Measurements from ENCODE around the gene AZIN2.

Gene AZIN2

GRCh38 chr1:33096363-33097005 is 15.5 kb downstream of the AZIN2 start:
- H3F3A ChIP-seq (ENCODE audit: low read depth) = peaks cover 19% of the 10 kb centered on the region
- H3K4me1 ChIP-seq (ENCODE audit: insufficient read depth, low read length, poor library complexity, severe bottlenecking) = peaks cover 44% of the 10 kb centered on the region
- H3K4me3 ChIP-seq (ENCODE audit: low read length, poor library complexity, severe bottlenecking) = no peak overlapping the region
- H3K27me3 ChIP-seq (ENCODE audit: insufficient read depth, low read length, poor library complexity, severe bottlenecking) = no peaks in the 10 kb centered on the region
- no peak overlapping the region for H3K9ac ChIP-seq (ENCODE audit: low read depth, low read length, poor library complexity, severe bottlenecking)
- H3K9me2 ChIP-seq (replicated peaks; ENCODE audit: low read depth, low read length) = no peaks in the 10 kb centered on the region
- TF ChIP-seq, protein P1, sequence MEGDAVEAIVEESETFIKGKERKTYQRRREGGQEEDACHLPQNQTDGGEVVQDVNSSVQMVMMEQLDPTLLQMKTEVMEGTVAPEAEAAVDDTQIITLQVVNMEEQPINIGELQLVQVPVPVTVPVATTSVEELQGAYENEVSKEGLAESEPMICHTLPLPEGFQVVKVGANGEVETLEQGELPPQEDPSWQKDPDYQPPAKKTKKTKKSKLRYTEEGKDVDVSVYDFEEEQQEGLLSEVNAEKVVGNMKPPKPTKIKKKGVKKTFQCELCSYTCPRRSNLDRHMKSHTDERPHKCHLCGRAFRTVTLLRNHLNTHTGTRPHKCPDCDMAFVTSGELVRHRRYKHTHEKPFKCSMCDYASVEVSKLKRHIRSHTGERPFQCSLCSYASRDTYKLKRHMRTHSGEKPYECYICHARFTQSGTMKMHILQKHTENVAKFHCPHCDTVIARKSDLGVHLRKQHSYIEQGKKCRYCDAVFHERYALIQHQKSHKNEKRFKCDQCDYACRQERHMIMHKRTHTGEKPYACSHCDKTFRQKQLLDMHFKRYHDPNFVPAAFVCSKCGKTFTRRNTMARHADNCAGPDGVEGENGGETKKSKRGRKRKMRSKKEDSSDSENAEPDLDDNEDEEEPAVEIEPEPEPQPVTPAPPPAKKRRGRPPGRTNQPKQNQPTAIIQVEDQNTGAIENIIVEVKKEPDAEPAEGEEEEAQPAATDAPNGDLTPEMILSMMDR (conservative IDR thresholded peaks at IDR 0.05; ENCODE audit: low read length) = no peak
- TF ChIP-seq EZH2phosphoT487 (IDR thresholded peaks at IDR 0.05; ENCODE audit: borderline replicate concordance) = no peak
- no peaks in the 10 kb centered on the region for H3K36me3 ChIP-seq (ENCODE audit: insufficient read depth, low read length)
- 0 out of 2 replicates have a peak overlapping the region, but pooled peaks have one; percentile 11 for H2AFZ ChIP-seq (ENCODE audit: low read length)
- H4K20me1 ChIP-seq (ENCODE audit: insufficient read depth, low read length, poor library complexity, severe bottlenecking) = no peaks in the 10 kb centered on the region
- H3K4me2 ChIP-seq (ENCODE audit: low read depth, low read length, poor library complexity, severe bottlenecking) = no peak overlapping the region
- no peaks in the 10 kb centered on the region for H3K9me3 ChIP-seq (ENCODE audit: insufficient read depth, low read depth, low read length)
- no peaks in the 10 kb centered on the region for H3K79me2 ChIP-seq (ENCODE audit: insufficient read depth, low read length)

DNA sequence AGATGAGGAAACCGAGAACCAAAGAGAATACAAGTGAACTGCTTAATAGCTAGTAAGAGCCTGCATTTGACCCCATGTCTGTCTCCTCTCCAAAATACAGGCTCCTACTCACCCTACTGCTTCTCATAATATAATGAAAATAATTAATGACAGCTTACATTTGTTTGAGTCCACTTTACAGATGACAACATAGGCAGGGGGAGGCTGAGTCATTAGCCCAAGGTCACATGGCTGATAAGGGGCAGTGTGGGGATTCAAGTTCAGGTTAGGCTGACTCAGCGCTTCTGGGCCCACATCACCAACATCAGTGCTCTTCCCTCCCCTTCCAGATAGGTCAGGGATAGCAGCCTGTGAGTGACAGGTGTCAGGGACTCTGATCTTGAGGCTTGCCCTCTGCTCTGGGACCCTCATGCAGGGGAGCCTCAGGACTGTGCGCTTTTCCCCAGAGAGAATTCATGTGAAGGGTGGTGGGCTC is 16.2 kb downstream of the AZIN2 start:
- Histone ChIP-seq H3K4me1 (ENCODE audit: insufficient read depth, low read length, poor library complexity, severe bottlenecking) (peaks cover 44% of the 10 kb centered on the region), H3K9me3 (ENCODE audit: insufficient read depth, low read depth, low read length) (no peaks in the 10 kb centered on the region), H3K27me3 (ENCODE audit: insufficient read depth, low read length, poor library complexity, severe bottlenecking) (no peaks in the 10 kb centered on the region), H3K4me2 (ENCODE audit: low read depth, low read length, poor library complexity, severe bottlenecking) (peak overlapping the region; percentile 59), H2AFZ (ENCODE audit: low read length) (no peak overlapping the region), H3K79me2 (ENCODE audit: insufficient read depth, low read length) (no peaks in the 10 kb centered on the region), H3K9me2 (replicated peaks; ENCODE audit: low read depth, low read length) (no peaks in the 10 kb centered on the region), H3K4me3 (ENCODE audit: low read length, poor library complexity, severe bottlenecking) (no peak overlapping the region), H3F3A (ENCODE audit: low read depth) (peaks cover 19% of the 10 kb centered on the region), H3K9ac (ENCODE audit: low read depth, low read length, poor library complexity, severe bottlenecking) (peak overlapping the region; percentile 63), H4K20me1 (ENCODE audit: insufficient read depth, low read length, poor library complexity, severe bottlenecking) (no peaks in the 10 kb centered on the region), H3K36me3 (ENCODE audit: insufficient read depth, low read length) (no peaks in the 10 kb centered on the region)
- no peak for TF ChIP-seq EZH2phosphoT487 (IDR thresholded peaks at IDR 0.05; ENCODE audit: borderline replicate concordance)
- TF ChIP-seq, protein P1 (conservative IDR thresholded peaks at IDR 0.05; ENCODE audit: low read length) = no peak

GRCh38 chr1:33097762-33098161 is 16.8 kb downstream of the AZIN2 start:
- TF ChIP-seq, protein P1 (conservative IDR thresholded peaks at IDR 0.05; ENCODE audit: low read length) = no peak
- no peak for TF ChIP-seq EZH2phosphoT487 (IDR thresholded peaks at IDR 0.05; ENCODE audit: borderline replicate concordance)
- H3K36me3 ChIP-seq (ENCODE audit: insufficient read depth, low read length) = no peaks in the 10 kb centered on the region
- H4K20me1 ChIP-seq (ENCODE audit: insufficient read depth, low read length, poor library complexity, severe bottlenecking) = no peaks in the 10 kb centered on the region
- peak overlapping the region; percentile 59 for H3K4me2 ChIP-seq (ENCODE audit: low read depth, low read length, poor library complexity, severe bottlenecking)
- no peaks in the 10 kb centered on the region for H3K79me2 ChIP-seq (ENCODE audit: insufficient read depth, low read length)
- H3K9ac ChIP-seq (ENCODE audit: low read depth, low read length, poor library complexity, severe bottlenecking) = peak overlapping the region; percentile 63
- H3F3A ChIP-seq (ENCODE audit: low read depth) = peaks cover 19% of the 10 kb centered on the region
- H3K27me3 ChIP-seq (ENCODE audit: insufficient read depth, low read length, poor library complexity, severe bottlenecking) = no peaks in the 10 kb centered on the region
- 0 out of 2 replicates have a peak overlapping the region, but pooled peaks have one; percentile 9 for H2AFZ ChIP-seq (ENCODE audit: low read length)
- H3K9me2 ChIP-seq (replicated peaks; ENCODE audit: low read depth, low read length) = no peaks in the 10 kb centered on the region
- H3K4me3 ChIP-seq (ENCODE audit: low read length, poor library complexity, severe bottlenecking) = peak overlapping the region; percentile 39
- peaks cover 44% of the 10 kb centered on the region for H3K4me1 ChIP-seq (ENCODE audit: insufficient read depth, low read length, poor library complexity, severe bottlenecking)
- H3K9me3 ChIP-seq (ENCODE audit: insufficient read depth, low read depth, low read length) = no peaks in the 10 kb centered on the region
